ENCODE data around the gene ACOT13. TPM values are rescaled to one million over a fixed set of nuclear protein-coding genes. Genes with fewer than 3 reads are reported as not detected.

The ACOT13 gene
- total RNA-seq (2022; extraction: Qiagen RNA extraction): 15.6 to 27.3 TPM (median 25.3 TPM) in 5 replicates

GRCh38 chr6:24666641-24667377 is at the start of gene ACOT13, which contains the start of gene TDP2:
TSS of gene ACOT13 (plus strand) at chr6:24667077. CDS start at chr6:24667264, 187 bp downstream.
TSS of gene TDP2 (minus strand) at chr6:24666899. CDS start at chr6:24666862, 37 bp downstream.

GRCh38 chr6:24719125-24719971 is 52.5 kb downstream of the ACOT13 start, which contains the start of gene C6orf62:
TSS of gene C6orf62 (minus strand) at chr6:24719154. CDS start at chr6:24718668, 486 bp downstream.

Other genes with a start within 250 kb of the ACOT13 start
- 0.66 to 1.3 TPM (median 1.1 TPM) in 5 replicates for gene GPLD1, start 177.5 kb upstream of the ACOT13 start, total RNA-seq (2022; extraction: Qiagen RNA extraction)
- 6.4 to 8.2 TPM (median 7.4 TPM) in 5 replicates for gene ALDH5A1, start 172.1 kb upstream of the ACOT13 start, total RNA-seq (2022; extraction: Qiagen RNA extraction)
- gene KIAA0319, start 20.9 kb upstream of the ACOT13 start, total RNA-seq (2022; extraction: Qiagen RNA extraction): 2.5 to 3.0 TPM (median 2.7 TPM) in 5 replicates
- 37.2 to 44.2 TPM (median 39.5 TPM) in 5 replicates for gene TDP2, start 178 bp upstream of the ACOT13 start, total RNA-seq (2022; extraction: Qiagen RNA extraction)
- gene C6orf62, start 52.1 kb downstream of the ACOT13 start, total RNA-seq (2022; extraction: Qiagen RNA extraction): 47.0 to 67.5 TPM (median 53.3 TPM) in 5 replicates
- 51.0 to 62.3 TPM (median 53.4 TPM) in 5 replicates for gene GMNN, start 107.9 kb downstream of the ACOT13 start, total RNA-seq (2022; extraction: Qiagen RNA extraction)
- not detected in 5 replicates for gene ARMH2, start 131.8 kb downstream of the ACOT13 start, total RNA-seq (2022; extraction: Qiagen RNA extraction)

Data from A549 treated with CORT108297 at 1 μM for 4 hours (cell line).